Activated T-helper 17 cell treated with anti-CD3 and anti-CD28 coated beads, Interleukin-2, amount 50 U/mL, for 72 hours (primary cell): ENCODE data around the gene NEBL. TPM values are rescaled to one million over a fixed set of nuclear protein-coding genes. Genes with fewer than 3 reads are reported as not detected.

ENCODE experiments used
- ATAC-seq: fragments of 150-1000 bp; cut with Tn5 transposase; replicated peaks from 2 replicates; pipeline ENCODE4 v1.10.0; 2021; ENCODE audit warnings: mild to moderate bottlenecking, moderate library complexity
- H3K27ac Mint-ChIP-seq: one replicate; pipeline ENCODE4 v1.8.0; 2022; ENCODE audit warnings: mixed read lengths
- H3K27me3 Mint-ChIP-seq: one replicate; pipeline ENCODE4 v1.8.0; 2022; ENCODE audit warnings: mixed read lengths
- H3K36me3 Mint-ChIP-seq: one replicate; pipeline ENCODE4 v1.8.0; 2022; ENCODE audit warnings: low read depth, mild to moderate bottlenecking, mixed read lengths
- H3K4me1 Mint-ChIP-seq: one replicate; pipeline ENCODE4 v1.8.0; 2022; ENCODE audit warnings: mixed read lengths
- H3K4me3 Mint-ChIP-seq: one replicate; pipeline ENCODE4 v1.8.0; 2022; ENCODE audit warnings: mild to moderate bottlenecking, mixed read lengths
- H3K9me3 Mint-ChIP-seq: one replicate; pipeline ENCODE4 v1.8.0; 2022; ENCODE audit warnings: mixed read lengths
- total RNA-seq, 2 donors: library from RNA; stranded (reverse); gene quantifications; one replicate each; pipeline ENCODE4 v1.2.3, GENCODE V29; 2022

NEBL gene
- total RNA-seq, 2 donors from 2014 or later, result not detected

GRCh38 chr10:20858292-20859124 lies 38.6 kb downstream of the NEBL start:
- H3K9me3 Mint-ChIP-seq, result no peaks in the 10 kb centered on the region

DNA sequence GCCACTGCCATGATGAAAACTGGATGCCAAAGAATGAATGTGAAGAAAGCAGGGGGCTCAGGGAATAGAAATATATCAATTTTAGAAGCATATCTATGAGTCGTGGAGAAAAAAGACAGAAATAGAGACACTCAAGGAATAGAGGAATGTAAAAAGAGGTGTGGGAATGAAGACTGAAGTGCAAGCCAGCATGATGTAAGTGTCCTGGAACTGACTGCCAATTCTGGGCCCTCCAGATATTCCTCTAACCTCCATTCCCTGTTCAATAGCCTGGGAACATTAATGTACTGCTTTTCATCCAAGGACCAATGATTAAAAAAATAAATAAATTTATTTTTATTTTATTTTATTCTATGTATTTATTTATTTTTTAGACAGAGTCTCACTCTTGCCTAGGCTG lies 40.6 kb downstream of the NEBL start:
- Mint-ChIP-seq H3K27ac (no peak overlapping the region), H3K4me1 (no peaks in the 10 kb centered on the region), H3K4me3 (no peak overlapping the region), H3K9me3 (peaks cover 5% of the 10 kb centered on the region), H3K27me3 (no peaks in the 10 kb centered on the region), H3K36me3 (no peaks in the 10 kb centered on the region)
- ATAC-seq, result no peak

More at GRCh38 chr10:20858292-20859124, 38.6 kb downstream of the NEBL start:
- H3K36me3 Mint-ChIP-seq, result no peaks in the 10 kb centered on the region
- no peak for ATAC-seq
- no peaks in the 10 kb centered on the region for H3K4me1 Mint-ChIP-seq
- no peak overlapping the region for H3K4me3 Mint-ChIP-seq
- H3K27ac Mint-ChIP-seq, result no peak overlapping the region
- peaks cover 1% of the 10 kb centered on the region for H3K27me3 Mint-ChIP-seq

- peaks cover 5% of the 10 kb centered on the region for H3K9me3 Mint-ChIP-seq
- H3K27ac Mint-ChIP-seq, result no peak overlapping the region
- no peak for ATAC-seq
- H3K4me1 Mint-ChIP-seq, result no peaks in the 10 kb centered on the region
- no peak overlapping the region for H3K4me3 Mint-ChIP-seq
- H3K27me3 Mint-ChIP-seq, result no peaks in the 10 kb centered on the region
- no peaks in the 10 kb centered on the region for H3K36me3 Mint-ChIP-seq
Observed at GRCh38 chr10:20855398-20856038, 41.6 kb downstream of the NEBL start.

DNA sequence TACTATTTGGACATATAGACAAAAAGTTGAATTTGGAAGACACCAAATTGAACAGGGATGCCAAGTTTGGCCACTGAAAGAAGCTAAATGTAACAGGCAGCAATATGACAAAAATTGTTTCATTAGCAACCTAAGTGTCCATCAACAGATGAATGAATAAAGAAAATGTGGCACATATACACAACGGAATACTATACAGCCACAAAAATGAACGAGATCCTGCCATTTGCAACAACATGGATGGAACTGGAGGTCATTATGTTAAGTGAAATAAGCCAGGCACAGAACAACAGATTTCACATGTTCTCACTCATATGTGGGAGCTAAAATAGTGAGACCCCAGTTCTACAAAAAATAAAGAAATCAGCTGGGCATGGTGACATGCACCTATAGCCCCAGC lies 43.8 kb downstream of the NEBL start:
- no peak overlapping the region for H3K27ac Mint-ChIP-seq
- no peaks in the 10 kb centered on the region for H3K4me1 Mint-ChIP-seq
- no peak overlapping the region for H3K4me3 Mint-ChIP-seq
- H3K27me3 Mint-ChIP-seq, result no peaks in the 10 kb centered on the region
- ATAC-seq, result no peak
- no peaks in the 10 kb centered on the region for H3K36me3 Mint-ChIP-seq
- H3K9me3 Mint-ChIP-seq, result peaks cover 5% of the 10 kb centered on the region

DNA sequence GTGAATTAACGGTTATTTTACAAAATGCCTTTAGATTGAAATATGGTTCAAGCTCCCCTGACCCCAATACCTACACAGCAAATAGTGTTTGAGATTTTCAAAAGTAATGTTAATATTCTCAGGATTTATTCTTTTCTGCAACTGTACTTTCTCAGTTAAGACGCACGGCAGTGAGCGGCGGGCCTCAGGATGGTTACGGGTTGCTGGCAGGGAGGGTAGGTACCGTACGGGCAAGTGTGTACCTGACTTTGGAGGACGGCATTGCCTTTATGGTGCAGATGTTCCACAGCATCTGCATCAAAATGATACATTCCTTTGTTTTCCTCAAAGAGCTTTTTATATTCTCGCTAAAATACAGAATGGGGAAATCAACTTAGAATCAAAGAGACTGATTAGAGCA lies 44.8 kb downstream of the NEBL start:
- H3K36me3 Mint-ChIP-seq, result no peaks in the 10 kb centered on the region
- no peaks in the 10 kb centered on the region for H3K4me1 Mint-ChIP-seq
- no peak overlapping the region for H3K4me3 Mint-ChIP-seq
- no peak for ATAC-seq
- H3K9me3 Mint-ChIP-seq, result peaks cover 5% of the 10 kb centered on the region
- H3K27ac Mint-ChIP-seq, result no peak overlapping the region
- H3K27me3 Mint-ChIP-seq, result no peaks in the 10 kb centered on the region

DNA sequence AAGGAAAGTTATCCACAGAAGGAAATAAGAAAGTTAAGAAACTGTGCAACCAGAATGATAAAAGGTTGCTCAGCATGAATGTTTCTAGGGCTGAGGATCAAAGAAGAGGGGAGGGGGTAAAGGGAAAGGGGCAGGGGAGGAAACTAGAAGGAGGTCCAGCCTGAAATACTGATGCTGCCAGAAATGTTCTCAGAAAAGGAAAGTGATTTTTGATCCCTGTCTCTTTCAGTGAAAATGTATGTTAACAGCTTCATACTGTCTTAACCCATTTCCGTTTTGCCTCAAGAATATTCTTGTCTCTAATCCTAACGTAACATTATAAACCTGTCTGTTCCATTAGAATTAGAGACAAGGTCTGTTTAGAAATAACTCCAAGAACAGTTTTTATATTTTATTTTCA lies 49.6 kb downstream of the NEBL start:
- Mint-ChIP-seq H3K4me1 (no peaks in the 10 kb centered on the region), H3K9me3 (peaks cover under 1% of the 10 kb centered on the region), H3K27me3 (no peaks in the 10 kb centered on the region), H3K4me3 (no peak overlapping the region), H3K27ac (no peak overlapping the region), H3K36me3 (no peaks in the 10 kb centered on the region)
- ATAC-seq, result no peak

- H3K36me3 Mint-ChIP-seq, result no peaks in the 10 kb centered on the region
- no peak overlapping the region for H3K27ac Mint-ChIP-seq
- no peaks in the 10 kb centered on the region for H3K27me3 Mint-ChIP-seq
- H3K4me1 Mint-ChIP-seq, result no peaks in the 10 kb centered on the region
- no peak overlapping the region for H3K4me3 Mint-ChIP-seq
- ATAC-seq, result no peak
- H3K9me3 Mint-ChIP-seq, result no peaks in the 10 kb centered on the region
Observed at GRCh38 chr10:20846263-20846662, 50.8 kb downstream of the NEBL start.

- no peaks in the 10 kb centered on the region for H3K36me3 Mint-ChIP-seq
- no peaks in the 10 kb centered on the region for H3K27me3 Mint-ChIP-seq
- peaks cover 12% of the 10 kb centered on the region for H3K9me3 Mint-ChIP-seq
- H3K4me3 Mint-ChIP-seq, result no peak overlapping the region
- no peak overlapping the region for H3K27ac Mint-ChIP-seq
- no peaks in the 10 kb centered on the region for H3K4me1 Mint-ChIP-seq
- ATAC-seq, result no peak
Observed at GRCh38 chr10:20841419-20841818, 55.7 kb downstream of the NEBL start.

- Mint-ChIP-seq H3K9me3 (peaks cover 12% of the 10 kb centered on the region), H3K36me3 (no peaks in the 10 kb centered on the region), H3K27me3 (no peaks in the 10 kb centered on the region), H3K4me1 (no peaks in the 10 kb centered on the region), H3K27ac (no peak overlapping the region), H3K4me3 (no peak overlapping the region)
- no peak for ATAC-seq
Observed at GRCh38 chr10:20839910-20840309, 57.2 kb downstream of the NEBL start.

DNA sequence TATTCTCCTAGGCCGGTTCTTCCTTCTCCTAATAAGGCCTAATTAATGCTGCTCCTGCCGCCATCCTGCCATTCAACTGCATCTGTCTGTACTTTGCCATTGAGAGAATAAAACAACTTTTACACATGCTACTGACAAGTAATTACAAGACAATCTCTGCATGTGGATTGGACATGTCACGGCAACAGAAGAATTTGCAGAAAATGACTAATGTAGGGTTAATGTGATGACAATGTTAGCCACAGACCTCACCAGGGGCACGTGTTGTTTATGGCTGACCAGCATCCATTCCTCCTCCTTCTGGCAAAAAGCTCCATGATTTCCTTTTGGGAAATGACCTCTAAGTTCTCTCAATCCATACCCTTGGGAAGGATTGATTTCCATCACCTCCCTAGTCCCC lies 58.0 kb downstream of the NEBL start:
- Mint-ChIP-seq H3K9me3 (peaks cover 17% of the 10 kb centered on the region), H3K27me3 (no peaks in the 10 kb centered on the region), H3K4me3 (no peak overlapping the region), H3K27ac (no peak overlapping the region), H3K36me3 (no peaks in the 10 kb centered on the region), H3K4me1 (no peaks in the 10 kb centered on the region)
- no peak for ATAC-seq

- Mint-ChIP-seq H3K9me3 (peaks cover 17% of the 10 kb centered on the region), H3K36me3 (no peaks in the 10 kb centered on the region), H3K4me3 (no peak overlapping the region), H3K27ac (no peak overlapping the region), H3K4me1 (no peaks in the 10 kb centered on the region), H3K27me3 (no peaks in the 10 kb centered on the region)
- ATAC-seq, result no peak
Observed at GRCh38 chr10:20836401-20836800, 60.7 kb downstream of the NEBL start.

- H3K4me1 Mint-ChIP-seq, result no peaks in the 10 kb centered on the region
- H3K27me3 Mint-ChIP-seq, result no peaks in the 10 kb centered on the region
- ATAC-seq, result no peak
- no peak overlapping the region for H3K4me3 Mint-ChIP-seq
- peaks cover 17% of the 10 kb centered on the region for H3K9me3 Mint-ChIP-seq
- no peaks in the 10 kb centered on the region for H3K36me3 Mint-ChIP-seq
- H3K27ac Mint-ChIP-seq, result no peak overlapping the region
Observed at GRCh38 chr10:20835335-20835734, 61.8 kb downstream of the NEBL start.

DNA sequence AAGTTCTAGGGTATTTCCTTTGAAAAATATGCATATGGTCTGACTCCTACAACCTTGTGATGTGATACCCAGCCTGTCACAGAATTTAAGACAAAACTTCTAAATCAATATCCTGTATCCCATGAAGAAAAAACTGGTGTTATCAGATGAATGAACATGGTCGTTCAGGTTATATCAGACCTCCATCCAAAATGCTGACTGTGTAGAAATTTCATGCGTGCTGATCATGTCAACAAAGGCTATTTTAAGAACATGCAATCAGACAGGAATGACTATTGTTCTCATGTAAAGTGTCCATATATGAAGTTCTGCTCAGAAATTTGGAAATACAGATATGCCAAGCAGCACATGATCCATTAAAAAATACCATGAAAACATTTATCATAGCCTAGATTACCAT lies 62.3 kb downstream of the NEBL start:
- Mint-ChIP-seq H3K4me3 (no peak overlapping the region), H3K27ac (no peak overlapping the region), H3K27me3 (no peaks in the 10 kb centered on the region), H3K4me1 (no peaks in the 10 kb centered on the region), H3K9me3 (peaks cover 17% of the 10 kb centered on the region), H3K36me3 (no peaks in the 10 kb centered on the region)
- ATAC-seq, result no peak

DNA sequence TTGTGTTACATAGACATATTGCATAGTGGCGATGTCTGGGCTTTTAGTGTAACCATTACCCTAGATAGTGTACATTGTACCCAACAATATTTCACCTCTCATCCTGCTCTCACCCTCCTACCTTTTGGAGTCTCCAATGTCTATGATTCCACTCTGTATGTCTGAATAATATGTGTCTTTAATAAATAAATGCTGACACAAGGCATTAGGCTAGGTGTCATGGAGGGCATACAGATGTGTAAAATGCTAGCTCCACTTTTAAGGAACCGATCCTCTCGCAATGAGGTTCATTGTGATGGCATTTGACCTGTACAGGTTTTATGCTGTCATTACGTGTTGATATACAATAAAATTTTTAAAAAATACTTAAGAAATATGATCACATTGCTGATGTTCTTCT lies 74.3 kb downstream of the NEBL start:
- Mint-ChIP-seq H3K4me3 (no peak overlapping the region), H3K27ac (no peak overlapping the region), H3K27me3 (peaks cover 3% of the 10 kb centered on the region), H3K9me3 (peaks cover 9% of the 10 kb centered on the region), H3K4me1 (no peaks in the 10 kb centered on the region), H3K36me3 (no peaks in the 10 kb centered on the region)
- ATAC-seq, result no peak

GRCh38 chr10:20817646-20818045 lies 79.5 kb downstream of the NEBL start:
- no peak for ATAC-seq
- Mint-ChIP-seq H3K27ac (no peak overlapping the region), H3K27me3 (no peaks in the 10 kb centered on the region), H3K4me1 (no peaks in the 10 kb centered on the region), H3K36me3 (no peaks in the 10 kb centered on the region), H3K9me3 (peaks cover 8% of the 10 kb centered on the region), H3K4me3 (no peak overlapping the region)
